CD4-positive, alpha-beta T cell treated with Interleukin-15 for 4 hours (primary cell): ENCODE results near the gene CAMK2A.

Experiments
- DNase-seq: peaks from one replicate; pipeline ENCODE4 v3.0.0-alpha.2; 2020; ENCODE audit warnings: low spot score

Gene CAMK2A

DNA sequence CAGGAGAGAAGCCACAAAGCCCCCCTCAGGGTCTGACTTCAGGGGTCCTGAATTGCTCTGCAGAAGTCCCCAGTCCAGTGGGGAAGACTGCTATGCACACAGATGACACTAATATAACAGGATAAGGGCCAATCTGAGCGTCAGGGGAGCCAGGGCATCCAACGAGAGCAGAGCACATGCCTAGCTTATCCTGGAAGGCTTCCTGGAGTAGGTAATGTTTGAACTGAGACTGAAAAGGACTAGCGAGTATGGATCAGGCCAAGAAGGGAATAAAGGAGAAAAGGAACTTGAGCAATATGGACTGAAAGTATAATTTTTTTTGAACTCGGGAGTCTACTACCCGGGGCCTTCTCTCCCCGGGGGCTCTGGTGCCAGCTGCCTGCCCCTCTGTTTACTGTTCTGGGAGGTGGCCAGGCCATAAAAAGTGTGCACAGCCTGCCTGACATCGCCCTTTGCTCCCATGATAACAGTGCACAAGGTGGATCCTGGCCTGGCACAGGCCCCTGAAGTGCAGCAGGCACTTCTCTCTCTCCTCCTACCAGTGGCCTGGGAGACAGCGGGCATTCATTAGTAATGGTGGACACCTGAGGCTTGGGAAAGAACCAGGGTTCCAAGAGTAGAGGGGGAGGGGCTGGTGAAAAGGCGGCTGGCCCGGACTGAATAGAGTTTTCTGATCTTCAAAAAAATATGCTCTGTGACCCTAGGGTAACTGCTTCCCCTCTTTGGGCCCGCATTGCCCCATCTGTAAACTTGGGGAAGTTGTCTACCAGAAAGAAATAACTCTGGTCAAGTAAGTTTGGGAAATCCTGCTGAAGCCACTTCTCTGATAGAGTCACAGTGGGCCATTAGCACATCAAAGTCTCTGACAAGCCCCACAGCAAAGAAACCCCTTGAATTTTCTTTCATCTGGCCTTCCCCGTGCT is 104.3 kb downstream of the CAMK2A start:
- DNase-seq, result no peak

DNA sequence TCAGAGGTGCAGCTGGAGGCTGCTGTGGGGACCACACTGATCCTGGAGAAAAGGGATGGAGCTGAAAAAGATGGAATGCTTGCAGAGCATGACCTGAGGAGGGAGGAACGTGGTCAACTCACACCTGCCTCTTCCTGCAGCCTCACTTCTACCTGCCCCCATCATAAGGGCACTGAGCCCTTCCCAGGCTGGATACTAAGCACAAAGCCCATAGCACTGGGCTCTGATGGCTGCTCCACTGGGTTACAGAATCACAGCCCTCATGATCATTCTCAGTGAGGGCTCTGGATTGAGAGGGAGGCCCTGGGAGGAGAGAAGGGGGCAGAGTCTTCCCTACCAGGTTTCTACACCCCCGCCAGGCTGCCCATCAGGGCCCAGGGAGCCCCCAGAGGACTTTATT is 105.6 kb downstream of the CAMK2A start:
- DNase-seq, result no peak

GRCh38 chr5:150183436-150183835 is 106.1 kb downstream of the CAMK2A start:
- no peak for DNase-seq

- DNase-seq, result no peak
Observed at GRCh38 chr5:150182774-150183173, 106.8 kb downstream of the CAMK2A start.

GRCh38 chr5:150181766-150182545 is 107.6 kb downstream of the CAMK2A start:
- no peak for DNase-seq

- DNase-seq, result no peak
Observed at GRCh38 chr5:150181027-150181426, 108.5 kb downstream of the CAMK2A start.

DNA sequence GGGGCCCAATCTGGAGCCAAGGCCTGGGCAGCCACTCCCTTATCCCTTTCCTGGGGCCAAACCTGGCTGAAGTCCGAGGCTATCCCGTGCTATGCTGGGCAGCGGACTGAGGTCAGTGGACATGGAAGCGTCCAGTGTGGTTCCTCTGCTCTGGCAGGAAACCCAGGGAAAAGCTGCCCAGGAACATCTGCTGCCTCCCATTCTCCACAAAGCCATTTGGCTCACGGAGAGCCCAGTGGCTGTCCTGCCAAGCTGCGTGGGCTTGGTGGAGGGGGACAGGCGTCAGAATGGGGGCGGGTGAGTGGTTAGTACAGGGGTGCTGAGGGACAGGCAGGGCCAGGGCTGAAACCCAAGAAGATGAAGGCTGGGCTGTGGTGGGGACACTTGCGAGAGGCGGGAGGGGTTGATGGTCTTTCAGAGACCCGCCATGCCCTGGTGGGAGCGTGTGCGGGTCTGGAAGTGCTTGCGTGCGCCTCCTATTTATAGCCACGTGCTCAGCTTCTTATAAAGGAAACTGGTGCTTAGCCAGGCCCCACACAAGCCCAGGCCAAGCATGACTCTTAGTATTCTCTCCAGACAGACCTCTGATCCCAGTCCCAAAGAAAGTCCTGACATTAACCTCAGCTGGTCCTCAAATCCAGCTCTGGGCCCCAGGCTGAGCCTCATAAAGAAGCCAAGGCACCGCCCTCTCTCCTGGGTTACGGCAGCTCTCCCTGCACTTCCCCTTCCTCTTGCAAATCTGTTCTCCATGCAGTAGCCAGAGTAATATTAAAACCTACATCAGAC is 109.1 kb downstream of the CAMK2A start:
- no peak for DNase-seq

- DNase-seq, result no peak
Observed at GRCh38 chr5:150179019-150179620, 110.5 kb downstream of the CAMK2A start.

DNA sequence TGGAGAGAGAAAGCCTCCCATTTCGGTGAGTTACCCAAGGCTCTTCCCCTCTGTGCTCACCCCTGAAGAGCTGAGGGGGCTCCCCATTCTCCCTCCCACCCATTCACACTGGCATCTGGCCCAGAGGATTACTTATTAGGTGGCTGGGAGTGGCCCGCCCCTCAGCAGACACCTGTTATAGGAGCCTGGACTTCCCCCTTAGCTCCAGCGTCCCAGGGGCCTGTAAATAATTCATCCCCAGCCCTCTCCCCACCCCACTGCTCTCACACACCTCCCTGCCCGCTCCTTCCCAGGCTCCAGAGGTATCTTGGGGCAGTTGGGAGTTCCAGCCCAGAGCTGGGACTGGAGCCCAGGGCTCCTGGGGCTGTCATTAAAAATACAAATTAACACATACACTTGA is 111.3 kb downstream of the CAMK2A start:
- DNase-seq, result no peak

GRCh38 chr5:150177721-150178120 is 111.9 kb downstream of the CAMK2A start:
- no peak for DNase-seq

GRCh38 chr5:150176745-150177477 is 112.7 kb downstream of the CAMK2A start:
- no peak for DNase-seq

GRCh38 chr5:150175536-150175935 is 114.0 kb downstream of the CAMK2A start:
- DNase-seq, result no peak

GRCh38 chr5:150175076-150175475 is 114.5 kb downstream of the CAMK2A start:
- DNase-seq, result no peak

DNA sequence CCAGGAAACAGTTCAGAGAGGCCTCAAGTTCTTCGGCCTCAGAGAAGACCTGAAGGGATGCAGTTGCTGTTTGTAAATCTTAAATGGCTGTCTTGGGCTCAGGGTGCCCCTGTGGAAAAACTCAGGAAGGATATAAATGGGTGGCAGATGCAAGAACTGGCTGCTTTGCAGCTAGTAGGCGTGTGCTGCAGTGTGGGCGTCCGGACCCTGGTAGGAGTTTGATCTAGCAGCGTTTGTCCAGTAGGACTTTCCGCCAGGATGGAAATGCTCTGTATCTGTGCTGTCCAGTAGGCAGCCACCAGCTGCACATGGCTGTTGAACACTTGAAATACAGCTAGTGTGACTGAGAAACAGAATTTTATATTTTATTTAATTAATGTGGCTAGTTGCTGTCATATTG is 115.3 kb downstream of the CAMK2A start:
- no peak for DNase-seq

DNA sequence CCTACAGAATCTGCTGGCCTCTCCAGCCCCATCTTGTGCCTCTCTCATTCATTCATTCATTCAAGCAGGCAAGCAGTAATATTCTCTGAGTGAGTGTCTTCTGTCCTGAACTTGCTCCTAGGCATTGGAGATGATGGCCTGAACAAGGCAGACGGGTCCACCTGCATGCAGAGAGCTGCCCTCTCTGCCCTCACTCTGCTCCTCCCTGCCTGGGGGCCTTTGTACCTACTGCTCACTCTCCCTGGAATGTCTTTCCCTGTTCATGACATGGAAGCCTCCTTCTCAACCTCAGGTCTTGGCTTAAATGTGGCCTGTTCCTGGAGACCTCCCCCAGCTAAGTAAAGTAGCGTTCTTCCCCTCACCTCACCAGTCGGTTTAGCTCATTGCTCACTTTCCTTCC is 116.4 kb downstream of the CAMK2A start:
- DNase-seq, result no peak

DNA sequence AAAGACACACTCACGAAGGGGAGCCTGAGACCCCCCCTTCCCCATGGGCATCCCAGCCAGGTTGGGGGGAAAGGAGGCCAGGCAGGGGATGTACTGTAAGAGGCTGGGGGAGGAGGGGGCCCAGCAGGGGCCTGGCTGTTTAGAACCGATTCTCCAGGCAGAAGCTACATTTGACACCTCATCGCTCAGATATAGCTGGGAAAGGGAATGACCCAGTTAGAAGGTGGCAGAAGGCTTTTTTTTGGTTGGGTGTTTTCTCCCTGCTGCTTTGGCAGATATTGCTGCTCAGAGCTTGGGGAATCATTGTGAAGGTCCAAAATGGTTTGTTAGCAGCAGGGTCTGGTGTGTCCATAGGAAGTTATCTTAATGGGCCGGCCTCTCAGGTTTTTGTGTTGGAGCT is 117.0 kb downstream of the CAMK2A start:
- no peak for DNase-seq

- no peak for DNase-seq
Observed at GRCh38 chr5:150172145-150172544, 117.4 kb downstream of the CAMK2A start.
